Thyroid gland (tissue), 4 donors: ENCODE measurements around the gene MYOM3. TPM values are rescaled to one million over a fixed set of nuclear protein-coding genes. Genes with fewer than 3 reads are reported as not detected.

ENCODE experiments used
- DNase-seq, 2 donors: peaks; one replicate each; pipeline ENCODE4 v3.0.0-alpha.2; 2019
- H3K27ac ChIP-seq, 3 donors: fragments of 200-600 bp; sonication (generic); 1 replicate in 2 of 3; 2 replicates in 1 of 3; pipeline ENCODE4 v1.5.1; 2016 to 2019; ENCODE audit warnings: mild to moderate bottlenecking in 1 of 3, moderate library complexity in 1 of 3
- H3K27me3 ChIP-seq: fragments of 200-600 bp; sonication (generic); one replicate; pipeline ENCODE4 v1.5.1; 2019
- H3K36me3 ChIP-seq, 2 donors: fragments of 200-600 bp; sonication (generic); one replicate each; pipeline ENCODE4 v1.5.1; 2016 to 2019
- H3K4me1 ChIP-seq, 2 donors: fragments of 200-600 bp; sonication (generic); one replicate each; pipeline ENCODE4 v1.5.1; 2017 to 2019
- H3K4me3 ChIP-seq, 3 donors: fragments of 200-600 bp; sonication (generic); replicated peaks in 1 of 3; 1 replicate in 2 of 3; 2 replicates in 1 of 3; pipeline ENCODE4 v1.5.1; 2016; ENCODE audit warnings: mild to moderate bottlenecking in 1 of 3
- H3K9me3 ChIP-seq: fragments of 200-600 bp; sonication (generic); one replicate; pipeline ENCODE4 v1.5.1; 2017
- CTCF ChIP-seq, 6 experiments: fragments of 200-600 bp in 3 of 6; fragments of 450-650 bp in 3 of 6; sonication (generic) in 3 of 6; IDR thresholded peaks; one replicate each; pipeline ENCODE4 v1.5.1; 2016 to 2019; ENCODE audit warnings: antibody characterized with exemption in 6 of 6, mild to moderate bottlenecking in 2 of 6, inconsistent platforms in 1 of 6, moderate library complexity in 1 of 6
- POLR2A ChIP-seq, 2 donors: fragments of 450-650 bp; IDR thresholded peaks; one replicate each; pipeline ENCODE4 v1.6.1; 2017; ENCODE audit warnings: antibody characterized with exemption in 2 of 2, mild to moderate bottlenecking in 2 of 2, moderate library complexity in 1 of 2
- WGBS, 2 donors: methylation state at CpG; one replicate each; pipeline ENCODE4 v1.1.5; 2017; 5-methylcytosine and 5-hydroxymethylcytosine counted together
- intact Hi-C: fragments of 100-400 bp; cut with DNase I; formaldehyde crosslinking; loops from one replicate; pipeline ENCODE4 v1.15.1; 2023
- total RNA-seq, 4 donors: library from RNA; depleted of rRNA; stranded (reverse); fragments of >200 nt; gene quantifications; one replicate each; pipeline ENCODE4 v1.2.3, GENCODE V29; 2016

Gene MYOM3
- total RNA-seq, 4 donors from 2014 or later: 0.11 to 0.54 TPM; not detected in 2

GRCh38 chr1:24081190-24081589 is 30.7 kb downstream of the MYOM3 start:
- TF ChIP-seq CTCF (IDR thresholded peaks at IDR 0.05) (no peak), POLR2A (IDR thresholded peaks at IDR 0.05) (no peak)

GRCh38 chr1:24080131-24080530 is 31.8 kb downstream of the MYOM3 start:
- no peak for DNase-seq
- no peak overlapping the region for H3K4me3 ChIP-seq
- H3K36me3 ChIP-seq: no peaks in the 10 kb centered on the region
- TF ChIP-seq CTCF (IDR thresholded peaks at IDR 0.05) (no peak), POLR2A (IDR thresholded peaks at IDR 0.05) (no peak)
- intact Hi-C loops: no loop called here
- no peaks in the 10 kb centered on the region for H3K9me3 ChIP-seq
- no peaks in the 10 kb centered on the region for H3K4me1 ChIP-seq
- no peaks in the 10 kb centered on the region for H3K27me3 ChIP-seq
- WGBS, 2 donors: 62 to 63% methylated on average over 10 of the region's 10 CpGs
- H3K27ac ChIP-seq: no peak overlapping the region

More at GRCh38 chr1:24081190-24081589, 30.7 kb downstream of the MYOM3 start:
- H3K27me3 ChIP-seq: no peaks in the 10 kb centered on the region
- 81 to 86% methylated on average over 6 of the region's 6 CpGs for whole genome bisulfite sequencing, 2 donors
- H3K36me3 ChIP-seq: no peaks in the 10 kb centered on the region
- H3K9me3 ChIP-seq: no peaks in the 10 kb centered on the region
- H3K4me1 ChIP-seq: no peaks in the 10 kb centered on the region
- DNase-seq: no peak
- intact Hi-C loops: no loop called here
- no peak overlapping the region for H3K4me3 ChIP-seq
- H3K27ac ChIP-seq: no peak overlapping the region

GRCh38 chr1:24077278-24077978 is 34.5 kb downstream of the MYOM3 start:
- H3K27me3 ChIP-seq: no peaks in the 10 kb centered on the region
- H3K4me1 ChIP-seq: no peaks in the 10 kb centered on the region
- H3K9me3 ChIP-seq: no peaks in the 10 kb centered on the region
- 91 to 92% methylated on average over 16 of the region's 16 CpGs for WGBS, 2 donors
- H3K27ac ChIP-seq: no peak overlapping the region
- intact Hi-C loops: no loop called here
- no peak for DNase-seq
- TF ChIP-seq CTCF (IDR thresholded peaks at IDR 0.05) (no peak), POLR2A (IDR thresholded peaks at IDR 0.05) (no peak)
- no peak overlapping the region for H3K4me3 ChIP-seq
- no peaks in the 10 kb centered on the region for H3K36me3 ChIP-seq

- H3K9me3 ChIP-seq: no peaks in the 10 kb centered on the region
- no peak overlapping the region for H3K4me3 ChIP-seq
- H3K27me3 ChIP-seq: no peaks in the 10 kb centered on the region
- no peaks in the 10 kb centered on the region for H3K36me3 ChIP-seq
- no peak for DNase-seq
- H3K27ac ChIP-seq: no peak overlapping the region
- TF ChIP-seq POLR2A (IDR thresholded peaks at IDR 0.05): no peak
- no peak for TF ChIP-seq CTCF (IDR thresholded peaks at IDR 0.05)
- H3K4me1 ChIP-seq: peaks cover 0 to 4% of the 10 kb centered on the region in 2 donors
- 83 to 97% methylated on average over 8 of the region's 8 CpGs for WGBS, 2 donors
- intact Hi-C loops: no loop called here
These were observed 36.0 kb downstream of the MYOM3 start for GRCh38 chr1:24075946-24076345.

GRCh38 chr1:24075590-24075854 is 36.4 kb downstream of the MYOM3 start:
- no peak for DNase-seq
- no peak overlapping the region for H3K4me3 ChIP-seq
- H3K9me3 ChIP-seq: no peaks in the 10 kb centered on the region
- H3K36me3 ChIP-seq: no peaks in the 10 kb centered on the region
- 89 to 92% methylated on average over 4 of the region's 4 CpGs for WGBS, 2 donors
- H3K27ac ChIP-seq: no peak overlapping the region
- H3K27me3 ChIP-seq: no peaks in the 10 kb centered on the region
- no peak for TF ChIP-seq POLR2A (IDR thresholded peaks at IDR 0.05)
- no peak for TF ChIP-seq CTCF (IDR thresholded peaks at IDR 0.05)
- H3K4me1 ChIP-seq: peaks cover 0 to 5% of the 10 kb centered on the region in 2 donors
- intact Hi-C loops: no loop called here
